Right atrium auricular region (tissue), 2 donors: ENCODE data around the gene PODNL1. TPM values are rescaled to one million over a fixed set of nuclear protein-coding genes. Genes with fewer than 3 reads are reported as not detected.

ENCODE experiments used
- DNase-seq: peaks from one replicate; pipeline ENCODE4 v3.0.0-alpha.2; 2019; ENCODE audit warnings: low spot score
- H3K27ac ChIP-seq, 2 donors: fragments of 200-600 bp; sonication (generic); 1 replicate in 1 of 2; 2 replicates in 1 of 2; pipeline ENCODE4 v1.5.1; 2016 to 2019
- H3K27me3 ChIP-seq, 2 donors: fragments of 200-600 bp; sonication (generic); one replicate each; pipeline versions ENCODE4 v1.5.1 to v1.6.0; 2017 to 2019
- H3K36me3 ChIP-seq: fragments of 200-600 bp; sonication (generic); one replicate; pipeline ENCODE4 v1.5.1; 2016
- H3K4me1 ChIP-seq, 2 donors: fragments of 200-600 bp; sonication (generic); one replicate each; pipeline versions ENCODE4 v1.5.1 to v1.6.0; 2017 to 2019
- H3K4me3 ChIP-seq, 2 donors: fragments of 200-600 bp; sonication (generic); 1 replicate in 1 of 2; 2 replicates in 1 of 2; pipeline ENCODE4 v1.5.1; 2017 to 2019; ENCODE audit warnings: mild to moderate bottlenecking in 1 of 2, moderate library complexity in 1 of 2
- H3K9me3 ChIP-seq, 2 donors: fragments of 200-600 bp; sonication (generic); one replicate each; pipeline ENCODE4 v1.5.1; 2019
- total RNA-seq, 2 donors: library from RNA; depleted of rRNA; stranded (reverse); fragments of >200 nt; gene quantifications; one replicate each; pipeline ENCODE4 v1.1.0, GENCODE V29; 2016
- TF ChIP-seq, protein P1 (sequence below), 2 donors: fragments of 200-600 bp; sonication (generic); IDR thresholded peaks; one replicate each; pipeline ENCODE4 v1.5.1; 2019; ENCODE audit warnings: antibody characterized with exemption in 2 of 2

The PODNL1 gene, protein sequence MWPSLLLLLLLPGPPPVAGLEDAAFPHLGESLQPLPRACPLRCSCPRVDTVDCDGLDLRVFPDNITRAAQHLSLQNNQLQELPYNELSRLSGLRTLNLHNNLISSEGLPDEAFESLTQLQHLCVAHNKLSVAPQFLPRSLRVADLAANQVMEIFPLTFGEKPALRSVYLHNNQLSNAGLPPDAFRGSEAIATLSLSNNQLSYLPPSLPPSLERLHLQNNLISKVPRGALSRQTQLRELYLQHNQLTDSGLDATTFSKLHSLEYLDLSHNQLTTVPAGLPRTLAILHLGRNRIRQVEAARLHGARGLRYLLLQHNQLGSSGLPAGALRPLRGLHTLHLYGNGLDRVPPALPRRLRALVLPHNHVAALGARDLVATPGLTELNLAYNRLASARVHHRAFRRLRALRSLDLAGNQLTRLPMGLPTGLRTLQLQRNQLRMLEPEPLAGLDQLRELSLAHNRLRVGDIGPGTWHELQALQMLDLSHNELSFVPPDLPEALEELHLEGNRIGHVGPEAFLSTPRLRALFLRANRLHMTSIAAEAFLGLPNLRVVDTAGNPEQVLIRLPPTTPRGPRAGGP
- total RNA-seq: 1 to 10 TPM in 1 of 2 donors, under 1 TPM in 1; 0.47 to 1.1 TPM

DNA sequence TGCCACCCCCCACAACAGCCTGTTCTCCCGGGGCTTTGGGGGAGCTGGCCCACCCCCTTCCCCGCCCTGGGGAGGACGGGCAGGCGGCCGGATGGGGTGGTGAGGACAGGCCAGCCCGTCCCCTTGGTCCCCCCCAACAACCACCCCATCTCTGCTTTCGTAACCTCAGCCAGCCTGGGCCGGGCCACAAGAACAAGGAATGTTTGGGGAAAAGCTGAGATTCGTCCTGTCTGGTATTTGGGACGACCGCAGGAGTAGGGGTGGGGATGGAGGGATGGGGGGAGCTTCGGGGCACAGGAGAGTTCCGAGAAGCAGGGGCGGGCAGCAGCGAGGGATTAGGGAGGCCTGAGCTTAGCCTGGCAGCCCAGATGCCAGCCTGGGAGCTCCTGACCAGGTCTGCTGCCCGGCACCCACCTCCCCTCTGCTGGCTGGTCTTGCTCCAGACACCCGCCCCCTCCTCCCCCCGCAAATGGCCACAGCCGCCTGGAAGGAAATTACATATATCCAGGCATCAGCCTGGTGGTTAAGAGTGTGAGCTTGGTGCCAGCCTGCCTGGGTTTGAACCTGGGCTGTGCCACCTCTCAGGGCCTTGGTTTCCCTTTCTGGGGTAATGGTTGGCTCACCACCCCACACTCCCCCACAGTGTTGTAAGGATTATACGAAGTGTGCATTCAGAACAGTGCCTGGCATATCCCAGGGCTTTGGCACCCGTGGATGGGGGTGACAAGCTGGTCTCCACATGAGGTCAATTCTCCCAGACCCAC, at the start of gene PODNL1:
Gene PODNL1, minus strand, starts transcription at position 117 of the 764 bp plus-strand sequence. CDS start 236 bp downstream, outside the sequence.
- H3K27ac ChIP-seq: no peak within 1 kb of the TSS
- H3K9me3 ChIP-seq: no peaks in the 10 kb centered on the region
- TF ChIP-seq, protein P1, sequence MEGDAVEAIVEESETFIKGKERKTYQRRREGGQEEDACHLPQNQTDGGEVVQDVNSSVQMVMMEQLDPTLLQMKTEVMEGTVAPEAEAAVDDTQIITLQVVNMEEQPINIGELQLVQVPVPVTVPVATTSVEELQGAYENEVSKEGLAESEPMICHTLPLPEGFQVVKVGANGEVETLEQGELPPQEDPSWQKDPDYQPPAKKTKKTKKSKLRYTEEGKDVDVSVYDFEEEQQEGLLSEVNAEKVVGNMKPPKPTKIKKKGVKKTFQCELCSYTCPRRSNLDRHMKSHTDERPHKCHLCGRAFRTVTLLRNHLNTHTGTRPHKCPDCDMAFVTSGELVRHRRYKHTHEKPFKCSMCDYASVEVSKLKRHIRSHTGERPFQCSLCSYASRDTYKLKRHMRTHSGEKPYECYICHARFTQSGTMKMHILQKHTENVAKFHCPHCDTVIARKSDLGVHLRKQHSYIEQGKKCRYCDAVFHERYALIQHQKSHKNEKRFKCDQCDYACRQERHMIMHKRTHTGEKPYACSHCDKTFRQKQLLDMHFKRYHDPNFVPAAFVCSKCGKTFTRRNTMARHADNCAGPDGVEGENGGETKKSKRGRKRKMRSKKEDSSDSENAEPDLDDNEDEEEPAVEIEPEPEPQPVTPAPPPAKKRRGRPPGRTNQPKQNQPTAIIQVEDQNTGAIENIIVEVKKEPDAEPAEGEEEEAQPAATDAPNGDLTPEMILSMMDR (IDR thresholded peaks at IDR 0.05): no peak
- H3K36me3 ChIP-seq: no peaks in the 10 kb centered on the region
- peaks cover 0 to 9% of the 10 kb centered on the region in 2 donors for H3K4me1 ChIP-seq
- DNase-seq: no peak
- peak within 1 kb of the TSS in 1 of 2 donors; percentile 38 for H3K4me3 ChIP-seq
- H3K27me3 ChIP-seq: peaks cover 6 to 7% of the 10 kb centered on the region in 2 donors

DNA sequence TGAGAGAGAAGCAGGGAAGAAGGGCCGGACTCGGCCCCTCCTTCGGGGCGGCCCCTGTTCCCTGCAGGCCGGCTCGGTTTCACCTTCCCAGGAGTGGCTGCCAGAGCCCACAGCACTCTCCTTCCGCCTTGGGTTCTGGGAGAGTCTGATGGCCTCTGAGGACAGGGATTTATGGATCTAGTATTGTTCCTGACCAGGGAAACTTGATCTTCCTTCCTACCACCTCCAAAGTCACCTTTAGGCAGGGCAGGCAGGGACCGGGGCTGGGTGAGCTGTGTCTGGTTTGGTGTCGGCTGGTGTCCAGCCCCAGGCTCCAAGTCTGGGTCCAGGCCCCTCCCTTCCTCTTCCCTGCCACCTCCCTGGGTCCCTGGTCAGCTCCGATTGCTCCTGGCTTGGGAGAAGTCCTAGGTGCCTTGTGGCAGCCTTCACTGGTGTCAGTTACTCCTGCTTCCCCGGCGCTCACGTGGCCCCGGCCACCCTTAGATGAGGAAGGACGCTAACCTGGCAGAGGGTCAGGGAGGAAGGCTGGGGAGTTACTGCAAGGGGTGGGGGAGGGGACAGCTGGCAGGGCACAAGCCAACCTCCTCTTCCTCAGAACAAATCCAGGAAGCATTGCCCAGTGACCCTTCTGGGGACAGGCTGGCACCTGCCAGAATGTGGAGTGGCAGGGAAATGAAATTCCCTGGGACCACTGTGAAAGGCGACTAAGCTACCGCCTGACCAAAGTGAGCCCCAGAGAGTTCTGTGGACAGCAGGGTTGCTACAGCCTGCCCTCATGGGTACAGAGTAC, 49.1 kb upstream of the PODNL1 start:
- Histone ChIP-seq H3K4me3 (peak overlapping the region in 1 of 2 donors; percentile 3), H3K9me3 (no peaks in the 10 kb centered on the region), H3K27me3 (no peaks in the 10 kb centered on the region), H3K36me3 (peaks cover 2% of the 10 kb centered on the region), H3K4me1 (peaks cover 0 to 43% of the 10 kb centered on the region in 2 donors), H3K27ac (peak overlapping the region; percentile 84 to 89)
- TF ChIP-seq, protein P1 (IDR thresholded peaks at IDR 0.05): no peak
- DNase-seq: no peak

DNA sequence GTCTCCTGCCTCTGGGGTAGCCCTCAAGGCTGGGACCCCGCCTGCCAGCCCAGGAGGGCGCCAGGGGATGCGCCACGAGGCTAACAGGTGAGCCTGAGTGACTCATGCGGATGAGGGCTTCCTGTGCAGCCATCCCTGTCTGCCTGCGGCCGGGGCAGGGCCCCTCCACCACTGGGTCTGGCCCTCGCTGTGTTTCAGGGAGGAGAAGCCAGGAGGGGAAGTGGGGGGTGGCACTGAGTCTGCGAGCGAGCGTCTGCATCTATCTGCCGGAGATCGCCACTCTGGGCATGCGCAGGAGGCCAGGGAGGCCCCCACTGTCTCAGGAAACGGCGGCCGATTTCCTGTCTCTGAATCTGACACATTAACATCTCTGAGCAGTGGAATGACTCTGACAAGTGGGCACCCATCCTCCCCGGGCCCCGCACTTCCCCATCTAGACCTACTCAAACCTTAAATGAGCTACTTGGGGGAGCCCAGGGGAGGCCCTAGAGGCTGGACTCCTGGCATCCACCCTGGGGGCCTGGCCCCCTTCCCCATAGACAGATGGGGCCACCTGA, 48.2 kb upstream of the PODNL1 start:
- TF ChIP-seq, protein P1 (IDR thresholded peaks at IDR 0.05): no peak
- Histone ChIP-seq H3K27ac (peak overlapping the region; percentile 84 to 89), H3K36me3 (no peaks in the 10 kb centered on the region), H3K9me3 (no peaks in the 10 kb centered on the region), H3K4me1 (peaks cover 0 to 43% of the 10 kb centered on the region in 2 donors), H3K27me3 (no peaks in the 10 kb centered on the region), H3K4me3 (peak overlapping the region in 1 of 2 donors; percentile 3)
- DNase-seq: peak; percentile 90

DNA sequence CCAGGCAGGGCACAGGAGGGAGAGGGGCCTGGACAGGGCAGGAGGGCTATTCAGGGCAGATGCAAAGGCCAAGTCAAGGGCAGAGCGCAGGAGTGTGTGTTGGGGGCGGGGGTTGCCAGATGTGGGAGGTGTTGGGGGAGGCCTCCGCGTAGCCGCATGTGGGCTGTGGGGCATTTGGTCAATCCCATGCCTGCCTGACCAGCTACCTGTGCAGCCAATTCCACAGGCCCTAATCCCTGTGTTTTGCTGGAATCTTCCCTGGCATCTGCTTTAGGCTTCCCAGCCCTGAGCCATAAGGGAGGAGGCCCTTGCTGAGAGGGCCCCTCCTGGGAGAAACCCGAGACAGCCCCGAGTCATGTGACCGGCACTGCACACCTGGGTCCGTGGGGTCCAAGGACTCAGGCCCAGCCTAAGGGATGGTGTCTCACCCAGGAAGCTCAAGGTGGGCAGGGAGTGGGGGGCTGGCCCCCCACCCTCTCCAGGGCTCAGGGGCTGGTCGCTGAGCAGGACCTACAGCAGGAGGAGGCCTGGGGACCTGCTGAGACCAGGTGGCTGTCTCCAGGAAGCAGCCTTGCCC, 47.6 kb upstream of the PODNL1 start:
- TF ChIP-seq, protein P1 (IDR thresholded peaks at IDR 0.05): no peak
- Histone ChIP-seq H3K36me3 (no peaks in the 10 kb centered on the region), H3K27me3 (no peaks in the 10 kb centered on the region), H3K4me3 (peak overlapping the region in 1 of 2 donors; percentile 3), H3K4me1 (peaks cover 0 to 43% of the 10 kb centered on the region in 2 donors), H3K9me3 (no peaks in the 10 kb centered on the region), H3K27ac (peak overlapping the region; percentile 84 to 89)
- no peak for DNase-seq
